ENCODE results near the gene HYOU1. TPM values are rescaled to one million over a fixed set of nuclear protein-coding genes. Genes with fewer than 3 reads are reported as not detected.

Gene HYOU1
- total RNA-seq, 1 experiment from 2014 or later = 398 TPM

DNA sequence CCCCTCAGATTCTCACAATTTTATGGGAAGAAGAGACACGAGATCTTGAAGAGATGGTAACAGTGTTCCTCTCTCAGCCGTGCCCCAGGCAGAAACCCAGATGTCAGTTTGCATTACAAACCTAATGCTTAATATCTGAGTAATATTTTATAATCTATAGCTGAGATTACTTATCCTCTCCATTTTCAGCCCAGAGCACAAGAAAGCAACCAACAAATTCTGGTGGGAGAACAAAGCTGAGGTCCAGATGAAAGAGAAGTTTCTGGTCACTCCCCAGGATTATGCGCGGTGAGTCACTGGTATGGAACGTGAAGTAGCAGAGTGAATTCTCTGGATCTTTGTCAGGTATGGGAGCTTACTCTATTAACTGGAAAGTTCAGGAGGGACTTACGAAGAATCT is 58.2 kb downstream of the HYOU1 start:
- CTCF ChIA-PET = interaction anchor here (0.7 to 2.4 kb wide), 4 partner anchors 10 to 27 kb away, joined by 3 to 10 read pairs (median 4); no protein-coding TSS in a partner anchor
- intact Hi-C loops (cut with micrococcal nuclease) = no loop called here
- TF ChIP-seq, protein P1, sequence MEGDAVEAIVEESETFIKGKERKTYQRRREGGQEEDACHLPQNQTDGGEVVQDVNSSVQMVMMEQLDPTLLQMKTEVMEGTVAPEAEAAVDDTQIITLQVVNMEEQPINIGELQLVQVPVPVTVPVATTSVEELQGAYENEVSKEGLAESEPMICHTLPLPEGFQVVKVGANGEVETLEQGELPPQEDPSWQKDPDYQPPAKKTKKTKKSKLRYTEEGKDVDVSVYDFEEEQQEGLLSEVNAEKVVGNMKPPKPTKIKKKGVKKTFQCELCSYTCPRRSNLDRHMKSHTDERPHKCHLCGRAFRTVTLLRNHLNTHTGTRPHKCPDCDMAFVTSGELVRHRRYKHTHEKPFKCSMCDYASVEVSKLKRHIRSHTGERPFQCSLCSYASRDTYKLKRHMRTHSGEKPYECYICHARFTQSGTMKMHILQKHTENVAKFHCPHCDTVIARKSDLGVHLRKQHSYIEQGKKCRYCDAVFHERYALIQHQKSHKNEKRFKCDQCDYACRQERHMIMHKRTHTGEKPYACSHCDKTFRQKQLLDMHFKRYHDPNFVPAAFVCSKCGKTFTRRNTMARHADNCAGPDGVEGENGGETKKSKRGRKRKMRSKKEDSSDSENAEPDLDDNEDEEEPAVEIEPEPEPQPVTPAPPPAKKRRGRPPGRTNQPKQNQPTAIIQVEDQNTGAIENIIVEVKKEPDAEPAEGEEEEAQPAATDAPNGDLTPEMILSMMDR (IDR thresholded peaks at IDR 0.05; ENCODE audit: unreplicated experiment) = no peak
- DNase-seq (ENCODE audit: unreplicated experiment) = peak; percentile 77
- Mint-ChIP-seq H3K4me1 (ENCODE audit: insufficient read depth, unreplicated experiment) (peaks cover 5% of the 10 kb centered on the region), H3K27ac (ENCODE audit: low read depth, unreplicated experiment) (peak overlapping the region; percentile 70), H3K9me3 (ENCODE audit: unreplicated experiment) (no peaks in the 10 kb centered on the region), H3K27me3 (ENCODE audit: insufficient read depth, unreplicated experiment) (no peaks in the 10 kb centered on the region), H3K36me3 (ENCODE audit: insufficient read depth, unreplicated experiment) (peaks cover 49% of the 10 kb centered on the region), H3K4me3 (ENCODE audit: unreplicated experiment) (peak overlapping the region; percentile 95)
- BruUV-seq (replicated peaks) = TSS peak; percentile 46
- POLR2A ChIA-PET = interaction anchor here (0.6 to 14.9 kb wide), 19 partner anchors 10 to 415 kb away, joined by 3 to 286 read pairs (median 3); partner anchors contain the start of genes CBL, DDX6, RPS25 and TRAPPC4

DNA sequence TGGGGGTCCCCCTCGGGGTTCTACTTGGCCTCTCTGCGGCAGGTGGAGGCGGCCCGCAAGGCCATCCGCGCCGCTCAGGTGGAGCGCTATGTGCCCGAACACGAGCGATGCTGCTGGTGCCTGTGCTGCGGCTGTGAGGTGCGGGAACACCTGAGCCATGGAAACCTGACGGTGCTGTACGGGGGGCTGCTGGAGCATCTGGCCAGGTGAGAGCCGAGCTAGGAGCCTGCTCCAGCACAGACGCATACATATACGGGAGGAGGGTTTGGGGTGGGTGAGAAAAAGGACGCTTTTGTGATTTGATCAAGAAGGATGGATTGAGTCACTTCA is 58.7 kb downstream of the HYOU1 start:
- CTCF ChIA-PET = interaction anchor here (0.8 to 2.4 kb wide), 4 partner anchors 10 to 68 kb away, joined by 3 to 10 read pairs (median 6); no protein-coding TSS in a partner anchor
- H3K27me3 Mint-ChIP-seq (ENCODE audit: insufficient read depth, unreplicated experiment) = no peaks in the 10 kb centered on the region
- no peak for DNase-seq (ENCODE audit: unreplicated experiment)
- H3K27ac Mint-ChIP-seq (ENCODE audit: low read depth, unreplicated experiment) = peak overlapping the region; percentile 70
- intact Hi-C loops (cut with micrococcal nuclease) = no loop called here
- H3K4me3 Mint-ChIP-seq (ENCODE audit: unreplicated experiment) = peak overlapping the region; percentile 95
- H3K36me3 Mint-ChIP-seq (ENCODE audit: insufficient read depth, unreplicated experiment) = peaks cover 44% of the 10 kb centered on the region
- POLR2A ChIA-PET = interaction anchor here (0.6 to 14.9 kb wide), 17 partner anchors 10 to 415 kb away, joined by 3 to 286 read pairs (median 4); partner anchors contain the start of genes CBL, DDX6, RPS25 and TRAPPC4
- TF ChIP-seq, protein P1 (IDR thresholded peaks at IDR 0.05; ENCODE audit: unreplicated experiment) = no peak
- H3K9me3 Mint-ChIP-seq (ENCODE audit: unreplicated experiment) = no peaks in the 10 kb centered on the region
- peaks cover 5% of the 10 kb centered on the region for H3K4me1 Mint-ChIP-seq (ENCODE audit: insufficient read depth, unreplicated experiment)
- BruUV-seq (replicated peaks) = TSS peak; percentile 61

DNA sequence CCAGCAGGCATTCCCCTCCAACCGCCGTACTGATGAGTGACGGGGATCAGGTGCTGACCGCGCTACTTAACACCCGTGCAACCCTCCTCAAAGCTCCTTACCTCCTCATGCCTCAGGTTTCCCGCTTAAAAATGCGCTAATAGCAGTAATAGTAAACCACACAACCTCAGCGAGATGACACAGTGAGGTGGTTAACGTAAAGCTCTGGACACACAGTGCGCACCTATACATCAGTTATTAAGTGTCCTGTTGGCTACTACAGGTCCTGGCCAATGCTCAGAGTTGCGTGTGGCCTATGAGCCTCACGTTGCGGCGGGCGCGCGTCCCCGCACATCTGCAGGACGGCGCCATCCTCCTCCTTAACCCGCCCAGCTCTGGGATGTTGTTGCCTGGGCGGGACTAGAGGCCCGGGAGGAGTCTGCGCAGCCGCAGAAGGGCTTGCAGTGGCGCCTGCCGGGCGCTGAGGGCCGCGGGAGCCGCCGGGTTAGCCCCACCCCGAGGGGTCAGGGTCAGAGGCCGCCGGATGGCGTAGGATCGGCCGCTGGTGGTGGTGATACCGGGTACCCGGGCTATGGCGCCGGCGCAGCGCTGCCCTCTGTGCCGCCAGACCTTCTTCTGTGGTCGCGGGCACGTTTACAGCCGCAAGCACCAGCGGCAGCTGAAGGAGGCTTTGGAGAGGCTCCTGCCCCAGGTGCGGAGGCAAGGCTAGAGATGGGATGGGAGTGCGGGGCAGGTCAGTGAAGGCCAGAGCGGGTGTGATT is 59.2 kb downstream of the HYOU1 start, which contains the start of gene CENATAC:
Gene CENATAC (plus strand): TSS at position 512 of the 761 bp plus-strand sequence. CDS start 60 bp downstream, at position 572.
- ChIA-PET CTCF (interaction anchor here (0.6 to 1.9 kb wide), 10 partner anchors 9 to 473 kb away, joined by 3 to 8 read pairs (median 3); no protein-coding TSS in a partner anchor), POLR2A (interaction anchor here (0.6 to 14.9 kb wide), 27 partner anchors 9 to 435 kb away, joined by 3 to 286 read pairs (median 4); partner anchors contain the start of genes BCL9L, C2CD2L, DDX6 and RPS25)
- Mint-ChIP-seq H3K36me3 (ENCODE audit: insufficient read depth, unreplicated experiment) (peaks cover 39% of the 10 kb centered on the region), H3K27ac (ENCODE audit: low read depth, unreplicated experiment) (peak within 1 kb of the TSS; percentile 70), H3K9me3 (ENCODE audit: unreplicated experiment) (no peaks in the 10 kb centered on the region), H3K4me1 (ENCODE audit: insufficient read depth, unreplicated experiment) (peaks cover 5% of the 10 kb centered on the region), H3K27me3 (ENCODE audit: insufficient read depth, unreplicated experiment) (no peaks in the 10 kb centered on the region), H3K4me3 (ENCODE audit: unreplicated experiment) (peak within 1 kb of the TSS; percentile 95)
- intact Hi-C loops (cut with micrococcal nuclease) = no loop called here
- TF ChIP-seq, protein P1 (IDR thresholded peaks at IDR 0.05; ENCODE audit: unreplicated experiment) = no peak
- BruUV-seq (replicated peaks) = no TSS peak
- peak; percentile 91 for DNase-seq (ENCODE audit: unreplicated experiment)
